NCI-H2107 treated with DMSO at 0.1 percent for 48 hours (cell line): ENCODE data around the gene IFT57.
"Not testable (repeated sequence)": the region's sequence is repeated elsewhere in the genome, so short reads cannot be mapped to it uniquely, and the experiment has no call there.

Source experiments
- DNase-seq: peaks from one replicate; lab custom pipeline; 2025; ENCODE audit not compliant: unreplicated experiment; lab: John Stamatoyannopoulos, UW

Gene IFT57

DNA sequence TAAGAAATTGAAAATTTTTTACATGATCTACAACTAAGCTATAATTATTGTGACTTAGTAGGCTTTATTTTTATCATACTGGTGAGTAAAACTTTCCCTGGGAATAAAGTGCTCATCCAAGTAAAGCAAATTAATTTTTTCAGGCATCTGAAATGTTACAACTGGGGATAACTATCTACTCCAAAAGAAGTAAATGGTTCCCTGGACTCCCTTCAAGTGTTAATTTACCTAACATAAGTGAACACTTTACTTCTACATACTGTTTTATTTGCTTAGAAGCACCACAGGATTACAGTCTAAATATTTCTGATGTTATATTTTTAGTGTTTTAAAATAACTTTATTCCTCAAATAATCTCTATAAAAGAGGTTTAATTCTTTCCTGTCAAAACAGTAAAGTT is 57.8 kb downstream of the IFT57 start:
- no peak for DNase-seq

DNA sequence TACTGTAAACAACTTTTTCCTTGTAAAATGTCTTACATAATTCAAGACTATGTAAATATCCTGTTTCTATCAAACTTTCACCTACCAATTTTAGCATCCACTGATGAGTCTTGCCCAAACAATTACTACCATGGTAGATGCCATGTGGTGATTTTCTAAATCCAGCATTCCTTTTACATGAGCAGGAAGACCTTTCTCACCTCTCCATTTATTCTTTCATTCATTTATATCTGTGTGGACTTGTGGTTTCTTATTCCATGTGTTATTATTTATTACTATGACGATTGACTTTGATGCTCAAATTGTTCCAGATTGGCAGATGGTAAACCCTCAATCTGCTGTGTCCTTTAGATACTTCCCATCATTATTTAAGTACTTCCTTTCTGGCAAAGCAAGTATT is 62.4 kb downstream of the IFT57 start:
- DNase-seq, result no peak

DNA sequence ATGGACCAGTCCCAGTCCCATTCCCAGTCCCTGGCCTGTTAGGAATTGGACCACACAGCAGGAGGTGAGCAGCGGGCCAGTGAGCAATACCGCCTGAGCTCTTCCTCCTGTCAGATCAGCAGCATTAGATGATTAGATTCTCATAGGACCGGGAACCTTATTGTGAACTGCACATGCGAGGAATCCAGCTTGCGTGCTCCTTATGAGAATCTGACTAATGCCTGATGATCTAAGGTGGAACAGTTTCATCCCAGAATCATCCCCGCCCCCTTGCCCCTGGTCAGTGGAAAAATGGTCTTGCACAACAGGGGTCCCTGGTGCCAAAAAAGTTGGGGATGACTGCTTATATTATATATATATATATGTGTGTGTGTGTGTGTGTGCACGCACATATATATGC is 63.1 kb downstream of the IFT57 start:
- DNase-seq, result no peak

DNA sequence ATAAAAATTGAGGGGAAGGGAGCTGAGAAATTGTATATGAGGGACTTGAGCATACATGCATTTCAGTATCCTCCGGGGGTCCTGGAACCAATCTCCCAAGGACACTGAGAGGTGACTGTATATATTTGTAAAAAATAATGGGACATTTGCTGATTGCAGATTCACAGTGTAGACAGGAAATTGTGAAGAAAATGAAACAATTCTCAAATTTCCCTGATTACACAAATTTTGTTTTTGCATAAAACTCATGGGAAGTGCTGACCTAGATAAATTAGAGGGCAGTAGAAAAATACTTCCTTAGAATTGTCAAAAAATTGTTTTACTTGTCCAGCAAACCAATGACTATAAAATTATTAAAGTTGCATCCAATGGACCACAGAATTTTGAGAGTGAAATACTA is 64.0 kb downstream of the IFT57 start:
- no peak for DNase-seq

DNA sequence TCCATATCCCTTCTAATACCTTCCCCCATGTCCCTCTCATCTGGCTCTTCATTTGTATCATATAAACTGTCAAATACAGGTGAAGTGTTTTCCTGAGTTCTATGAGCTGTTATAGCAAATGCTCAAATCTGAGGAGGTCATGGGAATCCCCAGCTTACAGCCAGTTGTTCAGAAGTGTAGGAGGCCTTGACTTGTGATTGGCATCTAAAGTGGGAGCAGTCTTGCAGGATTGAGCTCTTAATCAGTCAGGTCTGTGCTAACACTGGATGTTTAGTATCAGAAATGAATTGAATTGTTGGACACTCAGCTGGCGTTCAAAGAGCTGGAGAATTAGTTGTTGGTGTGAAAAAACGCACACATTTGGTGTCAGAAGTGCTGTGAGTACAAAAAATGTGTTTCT is 65.0 kb downstream of the IFT57 start:
- no peak for DNase-seq

DNA sequence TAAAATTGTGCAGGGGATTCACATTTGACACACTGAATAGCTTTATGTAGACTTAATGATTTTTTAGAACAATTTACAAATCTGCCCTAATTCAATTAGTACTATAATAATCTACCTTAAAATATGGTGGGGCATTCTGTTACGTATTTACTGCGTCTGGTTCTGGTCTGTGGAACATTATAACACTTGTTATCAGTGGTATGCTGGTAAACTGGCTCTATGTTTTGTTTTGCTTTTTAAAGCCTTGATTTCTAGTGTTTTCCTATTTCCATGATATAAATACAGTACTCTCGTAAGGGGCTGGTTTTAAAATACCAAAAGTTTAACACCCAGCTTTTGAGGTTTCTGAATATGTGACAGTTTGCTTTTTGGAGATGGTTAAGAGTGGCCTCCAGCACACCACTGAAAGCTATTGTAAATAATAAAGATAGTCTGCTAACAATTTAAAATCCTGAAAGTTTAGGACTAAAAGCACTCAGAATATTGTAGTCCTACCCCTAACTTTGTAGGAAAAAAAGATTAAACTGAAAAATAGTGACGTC is 65.8 kb downstream of the IFT57 start:
- DNase-seq, result no peak

DNA sequence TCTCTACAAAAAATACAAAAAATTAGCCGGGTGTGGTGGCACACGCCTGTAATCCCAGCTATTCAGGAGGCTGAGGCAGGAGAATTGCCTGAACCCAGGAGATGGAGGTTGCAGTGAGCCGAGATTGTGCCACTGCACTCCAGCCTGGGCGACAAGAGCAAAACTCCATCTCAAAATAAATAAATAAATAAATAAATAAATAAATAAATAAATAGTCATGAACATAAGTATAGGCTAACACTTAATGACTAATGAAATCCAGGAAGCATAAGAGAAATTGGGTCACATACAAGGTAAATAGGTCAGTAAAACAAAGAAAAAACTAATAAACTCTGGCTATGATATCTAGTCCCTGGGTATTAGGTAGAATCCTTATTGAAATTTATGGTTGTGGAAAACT is 66.6 kb downstream of the IFT57 start:
- not testable (repeated sequence) for DNase-seq

DNA sequence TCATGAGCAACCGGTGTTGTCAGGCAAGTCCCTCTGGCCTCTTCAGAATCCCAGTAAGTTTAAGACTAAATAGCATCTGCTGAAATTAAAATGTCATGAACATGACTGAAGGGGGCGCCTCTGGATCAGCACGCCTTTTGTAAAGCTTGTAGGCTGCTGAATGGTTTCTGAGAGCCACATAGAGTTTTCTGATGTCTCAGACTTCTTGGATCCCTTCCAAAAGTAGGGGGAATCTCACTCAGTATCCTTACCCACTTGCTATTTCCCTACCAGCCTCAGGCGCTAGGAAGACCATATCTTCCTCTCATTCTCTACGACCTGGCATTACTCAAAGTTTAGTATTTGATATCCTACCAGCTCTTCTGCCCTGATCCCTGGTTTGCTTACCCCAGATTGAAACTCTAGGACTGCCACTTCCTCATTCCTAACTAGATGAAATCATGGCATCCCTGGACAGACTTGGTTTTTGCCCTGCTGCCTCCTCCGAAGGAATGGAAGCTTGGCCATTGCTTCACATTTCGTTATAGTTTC is 68.7 kb downstream of the IFT57 start:
- no peak for DNase-seq

DNA sequence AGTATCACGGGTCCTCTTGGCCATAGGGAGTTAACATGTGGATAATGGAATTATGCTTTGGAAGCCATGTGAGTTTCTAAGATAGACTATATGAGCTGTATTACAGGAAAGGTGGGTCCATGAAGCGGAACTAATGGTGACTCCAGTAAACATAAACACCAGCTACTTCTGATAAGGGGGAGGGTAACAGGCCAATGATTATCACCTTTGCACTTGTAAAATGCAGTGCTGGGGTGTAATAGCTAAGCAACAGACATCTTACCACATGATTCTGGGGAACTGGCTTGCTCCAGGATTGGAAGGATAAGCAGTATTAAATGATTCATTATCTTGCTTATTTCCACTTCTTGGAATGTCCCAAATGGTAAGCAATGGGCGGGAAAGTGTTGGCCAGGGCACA is 70.0 kb downstream of the IFT57 start:
- no peak for DNase-seq

DNA sequence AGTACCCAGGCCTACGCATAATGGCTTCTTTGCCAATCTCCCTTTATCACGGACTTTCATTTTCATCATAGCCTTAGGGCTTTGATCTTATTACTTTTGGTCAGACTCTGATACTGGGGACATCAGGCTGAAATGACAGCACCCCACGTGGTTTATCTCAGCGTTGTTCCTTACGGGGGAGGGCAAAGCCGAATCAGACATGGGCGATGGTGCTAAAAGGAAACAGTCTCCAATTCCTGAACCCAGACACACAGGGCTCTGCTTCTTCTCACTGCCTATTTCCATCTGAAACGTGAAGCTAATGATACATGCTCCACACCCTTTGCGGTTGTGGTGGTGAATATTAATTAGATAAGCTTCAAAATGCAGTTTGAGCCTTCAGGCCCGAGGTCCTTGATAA is 72.0 kb downstream of the IFT57 start:
- no peak for DNase-seq

DNA sequence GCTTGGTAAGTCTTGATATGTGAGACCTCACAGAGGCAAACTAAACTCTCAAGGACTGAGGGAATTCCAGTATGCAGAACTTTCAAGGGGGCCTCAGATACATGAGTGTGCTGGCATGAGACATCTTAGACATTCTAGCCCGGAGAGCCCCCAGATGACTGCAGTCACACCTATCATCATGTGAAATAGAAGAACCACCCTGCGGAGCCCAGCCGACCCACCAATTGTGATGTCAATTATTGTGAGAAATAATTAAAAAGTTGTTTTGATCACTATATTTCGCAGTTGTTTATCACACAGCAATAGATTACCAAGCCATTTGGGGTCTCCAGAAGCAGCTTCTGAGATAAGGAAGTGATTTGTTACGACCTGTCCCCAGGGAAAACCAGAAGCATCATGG is 76.1 kb downstream of the IFT57 start:
- DNase-seq, result no peak

DNA sequence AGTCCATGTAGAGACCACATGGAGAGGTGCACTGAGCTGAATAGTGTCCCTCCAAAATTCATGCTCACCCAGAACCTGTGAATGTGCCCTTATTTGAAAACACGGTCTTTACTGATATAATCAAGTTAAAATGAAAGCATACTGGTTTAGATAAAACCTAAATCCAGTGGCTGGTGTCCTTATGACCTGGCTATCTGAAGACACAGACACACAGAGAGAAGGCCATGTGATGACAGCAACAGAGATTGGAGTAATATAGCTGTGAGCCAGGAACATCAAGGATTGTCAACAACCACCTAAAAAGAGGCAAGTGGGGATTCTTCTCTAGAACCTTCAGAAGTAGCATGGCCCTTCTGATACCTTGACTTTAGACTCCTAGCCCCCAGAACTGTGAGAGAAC is 76.6 kb downstream of the IFT57 start:
- DNase-seq, result no peak

DNA sequence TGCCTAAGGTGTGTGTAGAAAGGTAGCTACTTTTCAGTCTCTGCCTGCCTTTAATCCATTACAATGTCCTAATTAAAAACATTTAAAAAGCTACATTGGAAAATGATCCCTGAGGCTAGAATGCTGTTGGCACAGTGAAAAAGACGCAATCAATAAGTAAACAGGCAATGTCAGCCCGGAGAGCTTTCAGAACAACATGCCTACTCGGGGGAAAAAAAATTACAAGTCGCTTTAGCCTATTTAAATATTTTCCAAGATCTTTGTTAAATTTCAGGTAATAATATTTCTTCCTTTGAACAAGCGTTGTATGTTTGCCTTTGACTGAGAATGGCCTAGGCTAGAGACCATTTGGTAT is 84.8 kb downstream of the IFT57 start:
- DNase-seq, result peak; percentile 29

DNA sequence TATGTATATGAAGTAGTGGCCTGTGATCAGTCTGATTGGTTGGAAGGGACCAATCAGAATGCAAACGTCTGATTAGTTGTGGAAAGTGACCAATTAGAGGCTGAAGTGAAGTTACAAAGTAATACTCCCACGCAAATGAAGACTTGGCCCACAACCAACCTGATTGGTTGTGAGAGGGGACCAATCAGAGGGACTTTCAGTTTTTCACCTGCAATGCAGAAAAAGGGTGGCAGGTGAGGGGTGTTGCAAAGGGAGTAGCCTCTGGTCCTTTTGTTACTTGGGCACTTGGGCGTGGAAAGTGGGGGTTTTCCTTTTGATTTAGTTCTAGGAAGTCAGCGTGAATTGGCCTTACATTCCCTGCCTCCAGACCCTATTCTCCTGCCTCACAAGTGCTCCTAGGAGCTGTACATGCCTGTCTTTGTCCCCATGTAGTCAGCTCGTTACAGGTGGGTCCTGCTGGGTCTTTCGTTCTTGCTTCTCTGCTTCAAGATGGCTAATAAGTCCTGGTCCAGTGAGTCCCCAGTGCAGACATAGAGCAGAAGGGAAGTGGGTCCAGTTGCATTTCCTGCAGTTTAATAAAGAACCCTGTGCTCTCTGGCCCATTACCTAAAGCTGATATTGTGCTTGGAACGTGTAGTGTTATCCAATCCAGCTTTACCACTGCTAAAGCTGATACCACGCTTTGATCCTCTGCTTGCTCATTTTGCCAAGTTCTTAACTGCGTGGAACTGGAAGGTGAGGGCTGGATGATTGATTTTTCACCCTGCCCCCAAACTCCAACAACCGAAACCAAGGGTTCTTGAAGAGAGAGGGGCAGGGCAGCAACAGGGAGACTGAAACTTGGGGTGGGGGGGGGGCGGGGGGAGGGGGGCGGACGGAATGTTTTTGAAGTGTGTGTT is 85.4 kb downstream of the IFT57 start:
- peak; percentile 29 for DNase-seq

DNA sequence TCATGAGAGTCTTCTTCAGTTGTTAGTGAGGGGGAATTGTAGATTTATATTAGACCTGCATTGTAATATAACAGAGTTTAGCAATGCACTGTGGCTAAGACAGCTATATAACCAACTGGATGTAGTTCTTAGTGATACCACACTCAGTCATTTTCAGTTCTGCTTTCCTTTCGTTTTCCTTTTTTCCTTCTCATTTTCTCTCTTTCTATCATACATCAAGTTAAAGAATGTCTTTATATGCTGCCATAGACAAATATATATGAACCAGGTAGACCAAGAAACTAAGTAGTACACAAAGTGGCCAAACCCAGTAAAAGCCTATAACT is 87.7 kb downstream of the IFT57 start:
- DNase-seq, result no peak

DNA sequence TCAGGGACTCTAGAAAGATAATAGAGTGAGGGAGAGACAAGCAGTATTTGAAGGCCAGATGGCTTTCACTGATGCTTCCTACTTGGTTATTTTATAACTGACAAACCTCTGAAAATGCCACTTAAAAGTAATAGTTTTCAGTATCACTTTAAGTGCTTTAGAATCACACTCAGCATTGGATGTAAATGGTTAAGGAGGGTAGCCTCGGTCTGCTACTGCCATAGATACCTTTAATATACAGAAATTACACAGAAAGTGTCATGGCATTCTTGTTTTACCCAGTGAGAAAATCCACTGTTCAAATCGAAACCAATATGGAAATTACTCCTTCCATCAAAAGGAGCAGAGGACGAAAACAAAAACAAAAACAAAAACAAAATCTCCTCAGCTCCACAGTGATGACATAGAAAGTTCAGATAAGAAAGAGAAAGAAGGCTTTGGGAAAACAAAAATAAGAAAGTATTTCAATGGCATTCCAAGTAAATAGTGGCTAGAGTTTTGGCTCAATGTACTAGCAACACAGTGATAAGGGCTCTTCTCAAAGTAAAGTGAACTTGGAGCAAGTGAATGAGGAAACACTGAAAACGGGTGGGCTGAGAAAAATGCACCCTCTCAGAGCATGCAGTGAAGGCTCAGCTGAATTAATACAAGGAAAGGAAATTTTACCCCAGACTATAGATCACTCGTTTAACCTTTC is 88.2 kb downstream of the IFT57 start:
- DNase-seq, result no peak

DNA sequence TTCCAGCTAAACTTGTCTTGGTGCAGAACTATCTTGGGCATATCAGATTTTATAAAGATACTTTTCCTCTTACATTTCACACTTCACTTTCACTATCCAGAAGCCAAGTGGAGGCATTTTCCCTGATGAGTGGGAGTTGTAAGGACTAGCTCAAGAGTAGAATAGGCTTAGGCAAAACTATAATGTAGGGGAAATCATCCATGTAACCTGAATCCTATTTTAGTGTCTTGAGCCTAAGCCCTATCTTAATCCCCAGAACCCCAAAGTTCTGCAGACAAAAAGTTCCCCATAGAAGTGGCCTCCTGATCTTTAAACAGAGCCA is 89.2 kb downstream of the IFT57 start:
- no peak for DNase-seq

DNA sequence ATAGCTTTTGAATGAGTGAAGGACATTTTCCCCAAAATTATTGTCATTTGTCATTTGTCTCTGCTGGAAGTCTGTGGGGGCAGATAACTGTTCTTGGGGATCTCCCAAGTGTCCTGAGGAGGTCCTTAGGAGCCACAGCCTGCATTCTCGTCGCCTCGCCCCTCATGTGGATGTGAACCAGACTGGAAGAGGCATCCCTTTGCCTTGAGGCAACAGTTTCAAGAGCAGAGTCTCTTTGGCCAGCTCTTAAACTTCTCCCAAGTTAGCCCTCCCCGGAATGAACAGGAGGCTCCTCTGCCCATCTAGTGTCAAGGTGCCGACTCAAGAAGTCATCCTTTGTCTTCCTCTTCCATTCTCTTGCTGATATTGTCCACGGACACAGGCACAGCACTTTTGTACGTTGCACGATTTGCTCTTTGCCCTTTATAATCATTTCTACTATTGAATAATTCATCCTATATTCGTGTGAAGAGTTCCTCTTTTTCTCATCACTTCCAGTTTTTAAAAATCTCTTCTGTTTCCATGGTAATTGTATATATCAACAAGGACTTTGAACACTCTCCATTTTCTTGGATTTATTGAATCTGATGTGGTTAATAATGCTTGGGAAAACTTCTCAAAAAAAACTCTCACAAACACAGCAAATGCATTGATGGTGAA is 90.6 kb downstream of the IFT57 start:
- no peak for DNase-seq

DNA sequence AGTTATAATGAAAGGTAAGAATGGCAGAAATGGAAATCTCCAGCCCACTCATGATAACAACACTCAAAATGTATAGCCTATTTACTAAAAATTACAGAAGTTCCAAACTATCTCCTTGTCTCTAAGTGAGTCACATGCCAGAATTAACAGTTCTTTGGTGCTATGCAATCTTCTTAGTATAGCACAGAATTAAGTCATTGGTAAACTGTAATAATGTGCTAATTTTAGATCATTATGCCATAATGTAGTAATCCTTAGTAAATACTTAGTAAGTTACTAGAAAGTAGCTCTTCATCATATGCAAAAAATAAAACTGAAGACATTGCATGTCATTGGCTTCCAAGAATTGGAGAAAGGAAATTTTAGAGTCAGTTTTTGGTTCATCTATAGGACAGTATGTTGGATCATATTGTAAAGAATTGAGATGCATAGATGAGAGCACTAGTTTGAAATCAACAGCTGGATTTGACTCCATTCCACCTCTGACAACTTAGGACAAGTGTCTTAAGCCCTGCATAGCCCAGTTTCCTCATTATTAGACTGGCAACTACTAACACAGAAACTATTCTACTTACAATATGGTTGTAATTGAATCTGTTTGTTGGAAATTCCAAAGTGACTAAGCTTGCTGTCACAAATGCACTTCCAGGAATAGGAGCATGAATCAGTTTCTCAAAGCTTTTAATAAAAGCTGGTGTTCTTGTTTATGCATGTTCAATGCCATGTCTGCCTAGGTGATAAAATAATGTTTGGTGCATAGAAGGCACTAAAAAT is 91.3 kb downstream of the IFT57 start:
- no peak for DNase-seq

DNA sequence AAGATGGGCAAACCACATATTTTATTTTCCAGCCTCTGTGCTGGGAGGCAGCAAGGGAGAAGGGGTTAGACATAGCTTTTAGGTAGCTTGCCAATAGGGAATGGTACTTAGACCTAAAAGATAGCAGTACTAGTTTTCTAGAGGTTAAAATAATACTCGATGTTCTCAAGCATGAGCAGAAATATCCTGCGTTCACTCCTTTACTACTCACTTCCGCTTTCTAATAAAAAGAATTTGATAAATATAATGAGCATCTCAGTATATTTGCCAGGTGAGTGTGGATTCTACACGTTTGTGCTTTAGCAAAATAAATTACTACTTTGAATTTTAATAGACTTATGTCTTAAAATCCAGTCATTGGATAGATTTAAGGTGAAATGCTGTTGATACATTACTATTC is 92.0 kb downstream of the IFT57 start:
- no peak for DNase-seq

DNA sequence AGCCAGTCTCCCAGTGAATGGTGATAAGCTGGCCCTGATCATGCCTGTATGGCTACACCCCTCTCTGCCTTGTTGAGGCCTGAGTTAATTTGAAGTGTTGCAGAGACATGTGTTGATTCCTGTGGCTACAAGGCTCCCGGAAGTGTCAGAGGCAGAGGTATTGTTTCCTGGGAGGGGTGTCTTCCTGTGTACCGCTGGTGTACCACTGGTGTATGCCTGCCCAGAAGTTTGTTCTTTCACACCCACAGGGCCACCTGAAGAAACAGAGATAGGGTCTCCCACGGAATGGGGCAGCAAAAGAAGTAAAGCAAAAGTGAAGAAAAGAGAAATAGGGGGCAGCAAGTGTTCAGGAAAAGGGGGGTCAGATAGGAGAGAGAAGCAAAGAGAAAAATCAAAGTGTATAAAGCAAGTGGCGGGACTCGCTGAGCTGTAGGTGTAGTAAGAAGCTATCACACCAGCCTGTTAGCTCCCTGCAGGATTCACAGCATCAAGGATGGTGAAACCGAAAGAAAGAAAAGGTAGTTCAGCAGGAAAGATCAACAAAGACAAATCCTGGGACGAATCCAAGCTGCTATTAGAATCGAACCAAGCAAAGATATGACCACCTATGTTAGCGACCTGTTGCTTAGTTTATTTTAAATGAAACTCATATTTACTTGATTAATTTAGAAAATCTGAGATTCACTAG is 94.8 kb downstream of the IFT57 start:
- no peak for DNase-seq
